ENCODE results near the gene SMIM1. TPM values are rescaled to one million over a fixed set of nuclear protein-coding genes. Genes with fewer than 3 reads are reported as not detected.

The SMIM1 gene
- total RNA-seq, 1 experiment from 2014 or later: 5.5 TPM

- BruUV-seq (replicated peaks): no TSS peak
- Histone ChIP-seq H3K9me3 (ENCODE audit: control insufficient read depth in 1 of 2, insufficient read depth in 1 of 2, low read depth in 1 of 2, low read length in 2 of 2) (no peaks in the 10 kb centered on the region), H3K9ac (ENCODE audit: low read length) (no peak overlapping the region), H4K20me1 (ENCODE audit: insufficient read depth) (no peaks in the 10 kb centered on the region), H3K36me3 (ENCODE audit: control insufficient read depth in 1 of 2, insufficient read depth in 2 of 2, low read length in 2 of 2) (no peaks in the 10 kb centered on the region), H3K4me2 (ENCODE audit: low read length) (no peak overlapping the region), H2AFZ (ENCODE audit: low read depth, low read length, poor library complexity, severe bottlenecking) (no peak overlapping the region), H3K27me3 (ENCODE audit: insufficient read depth, low read length) (peaks cover 7% of the 10 kb centered on the region; the same call in 1 of the 2 replicates), H3K79me2 (ENCODE audit: insufficient read depth, low read length) (no peaks in the 10 kb centered on the region), H3K4me1 (ENCODE audit: control insufficient read depth in 1 of 2, insufficient read depth in 2 of 2, low read length in 2 of 2) (no peaks in the 10 kb centered on the region), H3K4me3 (replicated peaks in 1 of 2; ENCODE audit: low read depth in 1 of 2, low read length in 2 of 2) (no peak overlapping the region), H3K9me2 (ENCODE audit: insufficient read depth) (no peaks in the 10 kb centered on the region), H3K27ac (ENCODE audit: low read depth, low read length) (no peak overlapping the region)
- TF ChIP-seq ZBTB33 (IDR thresholded peaks at IDR 0.05; ENCODE audit: extremely low read depth, insufficient replicate concordance, low read length): no peak
- no peak for TF ChIP-seq YY1 (IDR thresholded peaks at IDR 0.05; ENCODE audit: extremely low read depth, insufficient replicate concordance, low read depth, low read length)
- no peak for TF ChIP-seq POLR2AphosphoS5 (IDR thresholded peaks at IDR 0.05; ENCODE audit: low read depth, low read length)
- TF ChIP-seq ZNF274 (IDR thresholded peaks at IDR 0.05; ENCODE audit: low read depth, low read length): no peak
- TF ChIP-seq SRF (IDR thresholded peaks at IDR 0.05; ENCODE audit: low read depth): no peak
- TF ChIP-seq, protein P1, sequence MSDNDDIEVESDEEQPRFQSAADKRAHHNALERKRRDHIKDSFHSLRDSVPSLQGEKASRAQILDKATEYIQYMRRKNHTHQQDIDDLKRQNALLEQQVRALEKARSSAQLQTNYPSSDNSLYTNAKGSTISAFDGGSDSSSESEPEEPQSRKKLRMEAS (IDR thresholded peaks at IDR 0.05): no peak
- no peak for TF ChIP-seq CBX3 (IDR thresholded peaks at IDR 0.05; ENCODE audit: low read depth)
- no peak for TF ChIP-seq EZH2phosphoT487 (IDR thresholded peaks at IDR 0.05; ENCODE audit: borderline replicate concordance)
- TF ChIP-seq POLR2A (IDR thresholded peaks at IDR 0.05; ENCODE audit: borderline replicate concordance, extremely low read depth, insufficient read depth, insufficient read length): no peak
- no peak for TF ChIP-seq JUND (IDR thresholded peaks at IDR 0.05)
- TF ChIP-seq EZH2 (IDR thresholded peaks at IDR 0.05): no peak
- no peak for TF ChIP-seq SIN3A (IDR thresholded peaks at IDR 0.05; ENCODE audit: low read depth)
- TF ChIP-seq, protein P2, sequence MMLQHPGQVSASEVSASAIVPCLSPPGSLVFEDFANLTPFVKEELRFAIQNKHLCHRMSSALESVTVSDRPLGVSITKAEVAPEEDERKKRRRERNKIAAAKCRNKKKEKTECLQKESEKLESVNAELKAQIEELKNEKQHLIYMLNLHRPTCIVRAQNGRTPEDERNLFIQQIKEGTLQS (IDR thresholded peaks at IDR 0.05): no peak
- no peak for TF ChIP-seq SP1 (IDR thresholded peaks at IDR 0.05; ENCODE audit: low read depth)
- TF ChIP-seq TCF7L2 (IDR thresholded peaks at IDR 0.05; ENCODE audit: borderline replicate concordance, extremely low read depth, insufficient read depth, insufficient read length): no peak
- TF ChIP-seq ZFX (IDR thresholded peaks at IDR 0.05): no peak
- no peak for TF ChIP-seq EGR1 (IDR thresholded peaks at IDR 0.05; ENCODE audit: low read depth)
- no peak for TF ChIP-seq RAD21 (IDR thresholded peaks at IDR 0.05; ENCODE audit: low read depth)
- ChIA-PET POLR2A (no interaction called here), CTCF (no interaction called here), RAD21 (ENCODE audit: low non-redundant PET in 1 of 2, low total read pairs in 2 of 2, uncharacterized antibody in 2 of 2, unreplicated experiment in 2 of 2) (no interaction called here)
- ATAC-seq (no peak), DNase-seq (ENCODE audit: low read depth, low spot score) (no peak)
- intact Hi-C loops (cut with micrococcal nuclease): no loop called here
These were observed 9.0 kb upstream of the SMIM1 start for GRCh38 chr1:3763351-3764125.
